Activated gamma-delta T cell treated with anti-CD3 and anti-CD28 coated beads, Interleukin-2, amount 50 U/mL, for 16 hours (primary cell): ENCODE data around the gene PSME3.

Experiments used
- DNase-seq: peaks from one replicate; pipeline ENCODE4 v3.0.0-alpha.2; 2020; ENCODE audit warnings: low read depth

Gene PSME3, protein sequence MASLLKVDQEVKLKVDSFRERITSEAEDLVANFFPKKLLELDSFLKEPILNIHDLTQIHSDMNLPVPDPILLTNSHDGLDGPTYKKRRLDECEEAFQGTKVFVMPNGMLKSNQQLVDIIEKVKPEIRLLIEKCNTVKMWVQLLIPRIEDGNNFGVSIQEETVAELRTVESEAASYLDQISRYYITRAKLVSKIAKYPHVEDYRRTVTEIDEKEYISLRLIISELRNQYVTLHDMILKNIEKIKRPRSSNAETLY

GRCh38 chr17:42832934-42833766 lies at the start of gene PSME3:
Gene PSME3 (plus strand): TSS chr17:42833397. CDS start chr17:42833632, 235 bp downstream.
- peak; percentile 81 for DNase-seq

DNA sequence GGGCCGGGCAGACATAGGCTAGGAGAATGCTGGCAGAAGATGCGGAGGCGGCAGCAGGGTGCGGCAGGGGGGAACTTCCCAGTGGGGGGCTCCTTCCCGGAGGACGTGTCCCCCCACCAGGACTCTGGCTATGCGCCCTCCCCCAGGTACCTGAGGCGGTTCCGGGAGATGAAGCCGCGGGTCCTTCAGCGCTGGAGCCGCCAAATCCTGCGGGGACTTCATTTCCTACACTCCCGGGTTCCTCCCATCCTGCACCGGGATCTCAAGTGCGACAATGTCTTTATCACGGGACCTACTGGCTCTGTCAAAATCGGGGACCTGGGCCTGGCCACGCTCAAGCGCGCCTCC lies 49.4 kb upstream of the PSME3 start:
- no peak for DNase-seq

DNA sequence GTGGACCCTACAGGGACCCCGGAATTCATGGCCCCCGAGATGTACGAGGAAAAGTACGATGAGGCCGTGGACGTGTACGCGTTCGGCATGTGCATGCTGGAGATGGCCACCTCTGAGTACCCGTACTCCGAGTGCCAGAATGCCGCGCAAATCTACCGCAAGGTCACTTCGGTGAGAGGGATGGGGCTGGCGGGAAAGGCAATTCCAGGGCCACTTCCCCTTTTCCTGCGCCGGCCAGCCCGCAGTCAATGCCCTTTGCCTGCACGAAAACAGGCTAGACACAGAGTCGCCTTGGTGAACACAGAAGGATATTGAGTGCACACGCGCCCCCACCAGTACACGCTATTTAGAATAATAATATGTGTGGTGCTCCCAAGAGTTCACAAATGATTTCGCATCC lies 48.8 kb upstream of the PSME3 start:
- DNase-seq: no peak

DNA sequence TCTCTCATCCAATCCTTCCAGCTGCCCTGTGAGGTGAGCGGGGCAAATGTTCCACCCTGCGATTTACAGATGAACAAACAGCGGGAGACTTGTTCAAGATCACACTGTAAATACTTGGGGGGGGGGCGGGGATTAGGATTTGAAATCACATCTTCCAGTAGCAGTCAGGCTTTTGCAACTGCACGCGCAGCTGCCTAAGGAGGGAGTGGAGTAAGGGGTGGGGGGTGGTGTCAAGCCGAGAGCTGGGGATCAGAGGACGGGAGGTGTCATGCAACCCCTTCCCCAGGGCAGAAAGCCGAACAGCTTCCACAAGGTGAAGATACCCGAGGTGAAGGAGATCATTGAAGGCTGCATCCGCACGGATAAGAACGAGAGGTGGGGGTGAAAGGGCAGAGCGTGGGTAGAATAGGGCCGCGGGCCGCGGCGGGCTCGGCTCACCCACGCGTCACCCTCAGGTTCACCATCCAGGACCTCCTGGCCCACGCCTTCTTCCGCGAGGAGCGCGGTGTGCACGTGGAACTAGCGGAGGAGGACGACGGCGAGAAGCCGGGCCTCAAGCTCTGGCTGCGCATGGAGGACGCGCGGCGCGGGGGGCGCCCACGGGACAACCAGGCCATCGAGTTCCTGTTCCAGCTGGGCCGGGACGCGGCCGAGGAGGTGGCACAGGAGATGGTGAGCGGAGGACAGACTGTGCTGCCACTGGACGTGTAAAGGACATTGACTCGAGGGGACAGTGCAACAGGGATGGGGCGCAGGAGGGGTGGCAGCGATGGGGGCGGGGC lies 48.2 kb upstream of the PSME3 start:
- no peak for DNase-seq

GRCh38 chr17:42787266-42787665 lies 45.9 kb upstream of the PSME3 start:
- DNase-seq: no peak

DNA sequence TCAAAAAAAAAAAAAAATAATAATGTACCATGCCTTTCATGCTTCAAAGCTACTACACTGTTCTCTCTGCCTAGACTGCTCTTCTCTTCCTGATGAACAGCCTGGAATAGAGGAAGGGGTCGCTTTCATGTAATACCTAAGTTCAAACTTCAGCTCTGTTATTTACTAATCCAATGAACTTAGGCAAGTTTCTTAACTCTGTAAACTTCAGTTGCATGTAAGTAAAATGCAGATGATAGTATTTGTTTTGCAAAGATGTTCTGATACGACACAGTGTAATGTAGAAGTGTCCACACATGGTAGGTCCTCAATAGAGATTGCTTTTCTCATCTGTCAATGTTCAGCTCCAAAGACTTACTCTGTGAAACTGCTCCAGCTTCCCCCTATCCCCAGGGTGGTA lies 41.2 kb upstream of the PSME3 start:
- DNase-seq: no peak

DNA sequence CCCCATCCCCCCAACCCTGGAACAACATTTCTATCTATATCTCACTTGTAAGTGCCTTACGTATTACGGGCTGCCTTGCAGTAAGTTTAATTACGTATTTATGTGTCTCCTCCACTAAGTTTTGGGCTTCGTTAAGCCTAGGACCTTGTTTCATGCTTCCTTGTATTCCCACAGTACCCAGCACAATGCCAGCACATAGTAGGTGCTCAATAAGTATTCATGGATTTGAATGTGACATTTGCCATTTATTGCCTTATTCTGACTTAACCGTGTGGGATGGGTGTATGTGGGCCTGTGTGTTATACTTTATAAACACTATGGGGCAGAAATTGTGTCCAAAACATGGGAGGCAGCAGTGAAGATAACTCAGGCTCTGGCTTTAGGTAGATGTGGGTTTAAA lies 40.7 kb upstream of the PSME3 start:
- DNase-seq: no peak

DNA sequence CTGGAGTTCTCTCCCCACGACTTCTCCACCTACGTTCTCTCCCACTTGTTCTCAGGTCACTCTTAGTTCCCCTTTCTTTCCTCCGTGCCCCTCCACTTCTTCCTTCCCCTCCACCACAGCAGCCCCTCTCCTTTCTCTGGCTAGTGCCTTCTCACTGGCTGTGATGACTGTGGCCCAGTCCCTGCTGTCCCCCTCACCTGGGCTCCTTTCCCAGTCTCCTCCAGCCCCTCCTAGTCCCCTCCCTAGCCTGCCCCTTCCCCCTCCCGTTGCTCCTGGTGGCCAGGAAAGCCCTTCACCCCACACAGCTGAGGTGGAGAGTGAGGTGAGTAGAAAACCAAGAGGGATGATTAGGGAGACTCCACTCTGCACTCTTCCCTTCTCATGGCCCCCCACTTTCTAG lies 38.1 kb upstream of the PSME3 start:
- DNase-seq: no peak

GRCh38 chr17:42795465-42795864 lies 37.7 kb upstream of the PSME3 start:
- DNase-seq: no peak

DNA sequence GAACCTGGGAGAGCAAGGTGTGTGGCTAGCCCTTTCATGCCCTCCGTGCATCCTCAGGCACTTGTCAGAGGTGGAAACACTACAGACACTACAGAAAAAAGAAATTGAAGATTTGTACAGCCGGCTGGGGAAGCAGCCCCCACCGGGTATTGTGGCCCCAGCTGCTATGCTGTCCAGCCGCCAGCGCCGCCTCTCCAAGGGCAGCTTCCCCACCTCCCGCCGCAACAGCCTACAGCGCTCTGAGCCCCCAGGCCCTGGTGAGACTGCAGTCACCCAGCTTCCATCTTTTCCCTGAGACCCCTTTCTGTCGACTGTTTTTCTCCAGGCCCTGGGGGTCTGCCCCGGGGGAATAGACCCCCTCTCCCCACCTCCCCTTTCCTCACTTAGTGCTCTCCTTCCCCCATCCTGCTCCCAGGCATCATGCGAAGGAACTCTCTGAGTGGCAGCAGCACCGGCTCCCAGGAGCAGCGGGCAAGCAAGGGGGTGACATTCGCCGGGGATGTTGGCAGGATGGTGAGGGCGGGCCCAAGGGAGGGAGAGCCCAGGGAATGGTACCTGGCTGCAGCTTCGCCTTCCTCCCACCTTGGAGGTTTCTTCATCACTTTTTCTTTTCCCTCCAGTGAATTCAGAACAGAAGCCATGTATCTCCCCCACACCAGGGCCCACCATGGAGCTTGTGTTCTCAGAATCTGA lies 37.0 kb upstream of the PSME3 start:
- no peak for DNase-seq

DNA sequence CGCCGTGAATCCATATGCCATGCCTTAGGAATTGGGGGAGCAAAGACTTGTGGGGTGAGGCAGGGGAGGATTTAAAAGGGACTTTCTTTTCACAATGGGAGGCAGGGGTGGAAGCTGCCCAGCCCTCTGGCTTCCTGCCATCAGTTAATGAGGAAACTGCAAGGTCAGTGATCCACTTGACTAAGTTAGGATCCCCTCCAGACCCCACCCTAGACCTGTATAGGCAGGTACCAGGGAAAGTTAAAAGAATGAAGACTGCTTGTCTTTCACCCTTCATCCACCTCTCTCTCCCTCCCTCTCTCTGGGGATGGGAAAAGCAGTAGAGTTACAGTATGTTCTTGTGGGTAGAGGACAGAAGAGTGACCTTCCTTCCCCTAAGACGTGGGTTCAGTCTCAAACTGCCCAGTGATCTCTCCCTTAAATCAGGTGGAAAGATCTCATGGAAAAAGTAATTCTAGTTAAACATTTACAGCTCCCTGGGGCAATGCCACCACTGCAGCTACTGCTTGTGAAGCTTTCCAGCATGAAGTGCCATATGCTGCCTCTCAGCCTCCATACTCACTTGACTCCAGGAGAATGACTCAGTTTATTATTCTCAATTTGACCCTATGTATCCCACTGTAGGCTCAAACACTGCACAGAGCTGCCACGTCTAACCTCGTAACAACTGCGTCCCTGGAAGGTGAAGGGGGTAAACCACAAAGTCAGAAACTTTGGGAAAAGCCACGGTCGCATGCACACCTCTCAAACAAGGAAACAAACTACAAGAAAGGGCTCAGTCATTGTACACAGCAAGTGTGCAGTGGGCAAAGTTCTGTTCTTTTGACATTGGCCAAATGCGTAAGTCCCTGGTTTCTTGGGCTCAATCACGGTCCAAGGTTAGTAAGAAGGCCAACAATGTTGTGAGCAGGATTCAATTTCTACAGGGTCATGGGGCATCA lies 35.9 kb upstream of the PSME3 start:
- DNase-seq: no peak

- DNase-seq: no peak
These were observed 35.2 kb upstream of the PSME3 start for GRCh38 chr17:42798011-42798382.

GRCh38 chr17:42798383-42799380 lies 34.5 kb upstream of the PSME3 start, which contains the start of the genes CNTD1 and COA3:
Gene CNTD1 (plus strand): TSS chr17:42798861. CDS start chr17:42799068, 207 bp downstream.
Gene COA3 (minus strand): TSS chr17:42798704. CDS start chr17:42798681, 23 bp downstream.
- DNase-seq: peak; percentile 56

DNA sequence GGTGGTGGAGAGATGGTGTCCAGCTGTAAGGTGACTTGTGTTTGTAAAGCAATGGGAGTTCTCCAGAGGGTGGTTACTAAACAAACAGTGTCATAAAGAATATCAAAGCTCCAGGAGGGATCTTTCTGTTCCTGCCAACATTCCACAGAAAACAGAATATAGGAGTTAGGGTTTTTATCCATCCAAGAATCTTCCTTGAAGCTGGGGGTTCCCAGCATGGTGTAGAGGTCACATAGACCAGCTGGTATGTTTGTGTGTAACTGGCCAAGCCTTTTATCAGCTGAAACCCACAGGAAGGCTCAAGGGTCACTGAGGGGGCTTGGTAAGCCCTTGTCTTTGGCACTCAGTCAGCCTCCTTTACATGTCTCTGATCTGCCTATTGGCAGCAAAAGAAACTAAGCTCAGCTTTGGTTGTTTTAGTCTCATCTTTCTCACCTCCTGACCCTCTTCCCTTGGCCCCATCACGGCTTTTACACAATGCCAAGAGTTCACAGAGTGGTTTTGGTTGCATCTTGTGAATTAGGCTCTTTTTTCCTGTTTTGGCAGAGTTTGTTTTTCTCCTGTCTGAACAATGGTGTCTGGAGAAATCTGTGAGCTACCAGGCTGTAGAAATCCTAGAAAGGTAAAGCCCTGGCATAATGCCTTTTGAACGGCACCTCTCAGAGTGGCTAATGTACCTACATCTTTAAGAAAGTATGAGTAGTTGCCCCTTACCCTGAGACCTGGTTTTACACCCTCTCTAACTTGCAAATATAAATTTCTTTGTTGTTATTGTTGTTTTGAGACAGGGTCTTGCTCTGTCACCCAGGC lies 29.9 kb upstream of the PSME3 start:
- no peak for DNase-seq

DNA sequence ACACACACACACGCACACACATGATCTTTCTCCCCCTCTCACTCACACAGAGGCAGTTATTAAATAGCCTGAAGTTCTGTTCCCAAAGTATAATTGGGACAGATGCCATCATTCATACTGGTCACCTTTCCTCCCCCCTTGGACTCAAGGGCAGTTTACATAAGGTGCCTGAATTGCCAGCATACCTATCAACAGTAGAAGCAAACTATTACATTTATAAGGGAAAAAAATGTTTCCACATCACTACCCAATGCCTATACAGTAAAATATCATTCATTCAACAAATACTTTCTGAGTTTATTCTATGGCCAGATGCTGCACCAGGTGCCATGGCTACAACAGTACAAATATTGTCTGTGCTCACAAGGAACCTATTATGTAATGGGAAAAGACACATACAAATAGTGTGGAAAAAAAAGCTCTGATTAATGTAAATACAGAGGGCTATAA lies 28.3 kb upstream of the PSME3 start:
- DNase-seq: no peak

- no peak for DNase-seq
These were observed 26.9 kb upstream of the PSME3 start for GRCh38 chr17:42806249-42806648.

DNA sequence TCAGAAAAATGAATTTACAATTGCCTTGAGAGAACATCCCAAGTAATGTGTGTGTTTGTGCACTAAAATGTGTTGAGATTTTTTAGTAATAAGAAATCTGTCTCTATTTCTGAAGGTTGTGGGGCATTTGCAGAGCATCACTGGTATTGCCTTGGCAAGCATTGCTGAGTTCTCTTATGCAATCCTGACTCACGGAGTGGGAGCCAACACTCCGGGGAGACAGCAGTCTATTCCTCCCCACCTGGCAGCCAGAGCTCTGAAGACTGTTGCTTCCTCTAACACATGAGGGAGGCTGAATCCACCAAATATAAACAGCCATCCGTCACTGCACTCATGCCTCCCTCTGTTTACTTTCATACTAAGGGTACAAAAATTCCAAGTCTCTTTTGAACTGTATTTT lies 23.9 kb upstream of the PSME3 start:
- DNase-seq: no peak

DNA sequence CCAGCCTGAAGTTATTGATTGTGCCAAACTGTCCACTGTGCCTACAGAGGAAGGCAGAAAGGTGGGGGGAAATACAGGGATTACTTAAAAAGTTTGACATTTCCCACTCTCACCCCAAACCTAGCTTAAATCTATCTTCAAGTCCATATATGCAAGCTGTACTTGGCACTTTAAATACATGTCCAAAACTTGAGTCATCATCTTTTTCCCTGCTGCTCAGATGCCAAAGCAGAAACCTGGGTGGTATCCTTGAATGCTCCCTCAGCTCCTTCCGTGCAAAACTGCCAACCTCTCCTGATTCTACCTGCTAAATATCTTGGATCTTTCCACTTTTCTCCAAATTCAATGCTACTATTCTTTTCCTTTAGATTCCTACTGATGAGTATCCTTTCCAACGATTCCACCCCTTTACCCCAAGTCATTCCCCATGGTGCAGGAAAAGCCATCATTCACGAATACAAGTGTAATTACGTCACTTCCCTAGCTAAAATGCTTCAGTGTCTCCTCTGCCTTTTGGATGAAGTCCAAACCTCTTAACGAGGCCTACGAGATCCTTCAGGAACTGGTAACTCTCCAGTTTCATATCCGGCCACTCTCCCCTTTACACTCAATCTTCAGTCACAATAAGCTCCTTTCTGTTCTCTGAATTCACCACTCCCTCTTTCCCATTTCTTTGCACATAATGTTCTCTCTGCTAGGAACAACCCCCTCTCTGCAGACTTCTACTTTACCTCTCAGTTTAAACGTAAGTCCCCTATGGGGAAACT lies 18.4 kb upstream of the PSME3 start:
- DNase-seq: no peak
